Parathyroid adenoma (tissue), 2 donors: ENCODE measurements around the gene TRIM26.

Experiments
- H2AFZ ChIP-seq: fragments of 300-600 bp; sonication (generic); one replicate; pipeline ENCODE4 v1.7.0; 2017; ENCODE audit warnings: antibody characterized with exemption, mild to moderate bottlenecking
- H3K27ac ChIP-seq: fragments of 300-600 bp; sonication (generic); one replicate; pipeline ENCODE4 v1.7.0; 2017
- H3K27me3 ChIP-seq: fragments of 300-600 bp; sonication (generic); one replicate; pipeline ENCODE4 v1.7.0; 2017; ENCODE audit warnings: low read length; ENCODE audit not compliant: control insufficient read depth, insufficient read depth
- H3K36me3 ChIP-seq: fragments of 300-600 bp; sonication (generic); one replicate; pipeline ENCODE4 v1.7.0; 2017; ENCODE audit warnings: low read length; ENCODE audit not compliant: control insufficient read depth, insufficient read depth
- H3K4me1 ChIP-seq: fragments of 300-600 bp; sonication (generic); one replicate; pipeline ENCODE4 v1.7.0; 2017; ENCODE audit warnings: control low read depth
- H3K4me2 ChIP-seq: fragments of 300-600 bp; sonication (generic); one replicate; pipeline ENCODE4 v1.7.0; 2017; ENCODE audit warnings: low read length
- H3K4me3 ChIP-seq: fragments of 300-600 bp; sonication (generic); one replicate; pipeline ENCODE4 v1.7.0; 2017; ENCODE audit warnings: low read depth, low read length
- H3K79me2 ChIP-seq: fragments of 300-600 bp; sonication (generic); one replicate; pipeline ENCODE4 v1.7.0; 2017; ENCODE audit warnings: control low read depth
- H3K9ac ChIP-seq: fragments of 300-600 bp; sonication (generic); one replicate; pipeline ENCODE4 v1.7.0; 2017; ENCODE audit warnings: mild to moderate bottlenecking
- H3K9me3 ChIP-seq: fragments of 300-600 bp; sonication (generic); one replicate; pipeline ENCODE4 v1.7.0; 2017; ENCODE audit warnings: low read length; ENCODE audit not compliant: control insufficient read depth
- CTCF ChIP-seq: fragments of 300-600 bp; sonication (generic); IDR thresholded peaks from one replicate; pipeline ENCODE4 v1.7.0; 2017; ENCODE audit warnings: antibody characterized with exemption, mild to moderate bottlenecking
- donor health status: primary hyperparathyroidism.

TRIM26 gene

GRCh38 chr6:30185846-30186484 lies 27.2 kb downstream of the TRIM26 start:
- no peak overlapping the region for H3K4me2 ChIP-seq
- H3K27me3 ChIP-seq: no peaks in the 10 kb centered on the region
- H3K4me1 ChIP-seq: no peaks in the 10 kb centered on the region
- no peak overlapping the region for H3K4me3 ChIP-seq
- TF ChIP-seq CTCF: no peak
- no peak overlapping the region for H3K27ac ChIP-seq
- H3K9me3 ChIP-seq: no peaks in the 10 kb centered on the region
- no peaks in the 10 kb centered on the region for H3K36me3 ChIP-seq
- H3K79me2 ChIP-seq: no peaks in the 10 kb centered on the region
- no peak overlapping the region for H3K9ac ChIP-seq
- H2AFZ ChIP-seq: no peak overlapping the region

DNA sequence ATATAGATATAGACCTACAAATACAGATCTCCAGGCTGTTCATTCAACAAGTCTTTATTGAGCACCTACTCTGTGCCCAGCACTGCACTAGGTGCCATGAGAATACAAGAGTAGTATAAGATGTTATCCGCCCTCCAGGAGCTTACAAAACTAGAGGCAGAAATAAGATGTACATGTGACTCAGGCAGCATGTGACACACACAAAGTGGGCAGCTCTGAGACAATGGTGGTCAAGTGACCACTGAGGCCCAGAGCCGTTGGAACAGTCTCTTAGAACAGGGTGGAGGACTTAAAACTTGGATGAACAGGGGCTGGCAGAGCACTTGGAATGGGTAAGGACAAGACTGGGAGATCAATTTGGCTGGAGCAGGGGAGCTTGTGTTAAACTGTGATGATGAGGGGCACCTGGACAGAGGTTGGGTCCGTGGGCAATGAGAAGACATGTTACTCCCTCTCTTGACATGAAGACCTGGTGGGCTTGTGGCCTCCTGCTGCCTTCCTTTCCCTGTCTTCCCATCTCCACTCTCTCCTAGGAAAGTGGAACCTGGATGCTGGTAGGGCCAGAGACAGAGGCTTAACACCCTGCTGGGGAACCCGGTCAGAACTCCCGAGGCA lies 28.7 kb downstream of the TRIM26 start:
- no peaks in the 10 kb centered on the region for H3K79me2 ChIP-seq
- no peak overlapping the region for H3K4me3 ChIP-seq
- H3K4me2 ChIP-seq: no peak overlapping the region
- H3K27me3 ChIP-seq: no peaks in the 10 kb centered on the region
- H3K9ac ChIP-seq: no peak overlapping the region
- no peak overlapping the region for H2AFZ ChIP-seq
- no peaks in the 10 kb centered on the region for H3K9me3 ChIP-seq
- no peak overlapping the region for H3K27ac ChIP-seq
- TF ChIP-seq CTCF: no peak
- no peaks in the 10 kb centered on the region for H3K36me3 ChIP-seq
- H3K4me1 ChIP-seq: no peaks in the 10 kb centered on the region

GRCh38 chr6:30180145-30180544 lies 33.1 kb downstream of the TRIM26 start:
- no peaks in the 10 kb centered on the region for H3K27me3 ChIP-seq
- no peaks in the 10 kb centered on the region for H3K4me1 ChIP-seq
- TF ChIP-seq CTCF: no peak
- H3K4me2 ChIP-seq: no peak overlapping the region
- no peak overlapping the region for H3K27ac ChIP-seq
- H2AFZ ChIP-seq: no peak overlapping the region
- no peaks in the 10 kb centered on the region for H3K9me3 ChIP-seq
- no peaks in the 10 kb centered on the region for H3K79me2 ChIP-seq
- H3K9ac ChIP-seq: no peak overlapping the region
- no peaks in the 10 kb centered on the region for H3K36me3 ChIP-seq
- H3K4me3 ChIP-seq: no peak overlapping the region

DNA sequence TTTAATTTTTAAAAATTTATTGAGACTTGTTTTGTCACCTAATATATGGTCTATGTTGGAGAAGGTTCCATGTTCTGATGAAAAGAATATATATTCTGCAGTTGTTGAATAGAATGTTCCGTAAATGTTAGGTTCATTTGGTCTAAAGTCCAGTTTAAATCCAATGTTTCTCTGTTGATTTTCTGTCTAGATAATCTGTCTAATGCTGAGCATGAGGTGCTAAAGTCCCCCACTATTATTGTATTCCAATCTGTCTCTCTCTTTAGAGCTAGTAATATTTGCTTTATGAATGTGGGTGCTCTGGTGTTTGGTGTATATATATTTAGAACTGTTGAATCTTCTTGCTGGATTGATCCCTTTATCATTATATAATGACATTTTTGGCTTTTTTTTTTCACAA lies 34.4 kb downstream of the TRIM26 start:
- H2AFZ ChIP-seq: no peak overlapping the region

More for the DNA sequence above, 34.4 kb downstream of the TRIM26 start:
- no peaks in the 10 kb centered on the region for H3K36me3 ChIP-seq
- no peaks in the 10 kb centered on the region for H3K4me1 ChIP-seq
- H3K4me2 ChIP-seq: no peak overlapping the region
- H3K4me3 ChIP-seq: no peak overlapping the region
- no peaks in the 10 kb centered on the region for H3K9me3 ChIP-seq
- no peaks in the 10 kb centered on the region for H3K27me3 ChIP-seq
- no peak overlapping the region for H3K9ac ChIP-seq
- H3K27ac ChIP-seq: no peak overlapping the region
- TF ChIP-seq CTCF: no peak
- no peaks in the 10 kb centered on the region for H3K79me2 ChIP-seq
